ENCODE data around the gene ARHGEF38.

- no peak for TF ChIP-seq CTCF (conservative IDR thresholded peaks at IDR 0.05)
- TF ChIP-seq ZFX (IDR thresholded peaks at IDR 0.05): no peak
Measured at GRCh38 chr4:105536601-105537000, 15.8 kb upstream of the ARHGEF38 start.

Data from C4-2B (cell line).